Prostate gland (tissue), 2 donors: ENCODE measurements around the gene PIGC.

ENCODE experiments used
- CTCF ChIP-seq, 4 experiments: fragments of 200-600 bp in 2 of 4; fragments of 450-650 bp in 2 of 4; sonication (generic) in 2 of 4; IDR thresholded peaks; 1 replicate in 3 of 4; 2 replicates in 1 of 4; pipeline ENCODE4 v1.5.1; 2016 to 2019; ENCODE audit warnings: antibody characterized with exemption in 4 of 4, mild to moderate bottlenecking in 2 of 4, moderate library complexity in 2 of 4
- POLR2A ChIP-seq: fragments of 450-650 bp; IDR thresholded peaks from one replicate; pipeline ENCODE4 v1.6.1; 2016; ENCODE audit warnings: antibody characterized with exemption, mild to moderate bottlenecking

GRCh38 chr1:172414331-172414730 lies 29.5 kb downstream of the PIGC start:
- TF ChIP-seq CTCF (IDR thresholded peaks at IDR 0.05) (no peak), POLR2A (no peak)
